Panc1 (cell line): ENCODE data around the gene PILRA. TPM values are rescaled to one million over a fixed set of nuclear protein-coding genes. Genes with fewer than 3 reads are reported as not detected.
"Not testable (repeated sequence)": the region's sequence is repeated elsewhere in the genome, so short reads cannot be mapped to it uniquely, and the experiment has no call there.

ENCODE experiments used
- ATAC-seq: fragments of 200-7000 bp; cut with Tn5 transposase; 2 replicates; pipeline ENCODE4 v1.9.1; 2020; ENCODE audit warnings: mild to moderate bottlenecking, moderate library complexity
- BruUV-seq: library from RNA; stranded (reverse); fragments of 400-500 nt; replicated peaks from 2 replicates; lab custom pipeline; 2021; lab: Mats Ljungman, UMichigan
- CTCF ChIA-PET: fragments of 300-600 bp; sonication (Branson Sonifier 250); formaldehyde crosslinking; loops from one replicate; lab custom pipeline; 2022; ENCODE audit warnings: antibody characterized with exemption; lab: Charles Lee
- POLR2A ChIA-PET: fragments of 300-600 bp; sonication (Branson Sonifier 250); formaldehyde crosslinking; loops from one replicate; lab custom pipeline; 2022; ENCODE audit warnings: antibody characterized with exemption; lab: Charles Lee
- DNase-seq: peaks from one replicate; pipeline ENCODE4 v3.0.0-alpha.2; 2010; ENCODE audit warnings: low read depth, low spot score
- H3K27ac ChIP-seq: 2 replicates; pipeline ENCODE4 v1.5.1; 2011; ENCODE audit warnings: mild to moderate bottlenecking, low read length, inconsistent platforms
- H3K27me3 ChIP-seq: fragments of 200-500 bp; sonication (Bioruptor generic); 2 replicates; pipeline ENCODE4 v1.6.0; 2014; ENCODE audit warnings: low read length, inconsistent platforms; ENCODE audit not compliant: control insufficient read depth, insufficient read depth
- H3K36me3 ChIP-seq: fragments of 200-500 bp; sonication (Bioruptor generic); 2 replicates; pipeline ENCODE4 v1.5.1; 2014; ENCODE audit warnings: inconsistent platforms, mild to moderate bottlenecking, low read length, moderate library complexity; ENCODE audit not compliant: control insufficient read depth, insufficient read depth
- H3K4me1 ChIP-seq: 2 replicates; pipeline ENCODE4 v1.5.1; 2011; ENCODE audit warnings: inconsistent platforms, mild to moderate bottlenecking, low read length, moderate library complexity; ENCODE audit not compliant: control insufficient read depth, insufficient read depth
- H3K4me3 ChIP-seq, 2 experiments: 2 replicates each; pipeline ENCODE4 v1.5.1; 2011 to 2012; ENCODE audit warnings: low read depth in 2 of 2, low read length in 2 of 2, mild to moderate bottlenecking in 2 of 2, inconsistent platforms in 1 of 2, moderate library complexity in 1 of 2
- H3K9me3 ChIP-seq: fragments of 200-500 bp; sonication (Bioruptor generic); 2 replicates; pipeline ENCODE4 v1.5.1; 2014; ENCODE audit warnings: low read depth, mild to moderate bottlenecking, inconsistent platforms, low read length, moderate library complexity; ENCODE audit not compliant: control insufficient read depth, insufficient read depth
- CTCF ChIP-seq: fragments of 450-650 bp; IDR thresholded peaks from 2 replicates; pipeline ENCODE4 v1.5.1; 2017; ENCODE audit warnings: mild to moderate bottlenecking
- POLR2AphosphoS5 ChIP-seq: IDR thresholded peaks from 2 replicates; pipeline ENCODE4 v1.6.1; 2012; ENCODE audit warnings: mild to moderate bottlenecking, low read depth, low read length, moderate library complexity
- REST ChIP-seq, 2 experiments: IDR thresholded peaks; 2 replicates each; pipeline ENCODE4 v1.6.1; 2011 to 2012; ENCODE audit warnings: low read depth in 2 of 2, control low read depth in 1 of 2, low read length in 1 of 2, mild to moderate bottlenecking in 1 of 2, moderate library complexity in 1 of 2; ENCODE audit not compliant: insufficient read depth in 1 of 2
- SIN3A ChIP-seq: IDR thresholded peaks from 2 replicates; pipeline ENCODE4 v1.6.1; 2012; ENCODE audit warnings: low read depth, mild to moderate bottlenecking, low read length, moderate library complexity, borderline replicate concordance; ENCODE audit not compliant: insufficient read depth
- TCF7L2 ChIP-seq: IDR thresholded peaks from 2 replicates; pipeline ENCODE4 v1.6.1; 2011; ENCODE audit warnings: mild to moderate bottlenecking, low read depth, low read length, inconsistent platforms
- in situ Hi-C: cut with HindIII; loops from 2 replicates; pipeline ENCODE4 v1.10.0; 2016; ENCODE audit warnings: low sequenced_read_pairs, low pct_unique_long_range_greater_than_20kb
- intact Hi-C: fragments of 100-400 bp; cut with micrococcal nuclease; formaldehyde crosslinking; loops from one replicate; pipeline ENCODE4 v1.10.0; 2022; ENCODE audit not compliant: unreplicated experiment
- total RNA-seq: library from RNA; stranded (reverse); gene quantifications from one replicate; pipeline ENCODE4 v1.2.1, GENCODE V29; 2021; ENCODE audit not compliant: unreplicated experiment

The PILRA gene
- total RNA-seq, 1 experiment from 2014 or later = 4.8 TPM

- in situ Hi-C loops (no loop called here), intact Hi-C loops (no loop called here)
- no peaks in the 10 kb centered on the region for H3K36me3 ChIP-seq
- ATAC-seq (no peak), DNase-seq (no peak)
- ChIA-PET POLR2A (no interaction called here), CTCF (interaction anchor here (0.6 kb wide), 1 partner anchor 9 kb away, joined by 6 read pairs; no protein-coding TSS in a partner anchor)
- BruUV-seq = no TSS peak
- H3K9me3 ChIP-seq = no peaks in the 10 kb centered on the region
- TF ChIP-seq POLR2AphosphoS5 (no peak), TCF7L2 (no peak), CTCF (no peak), REST (IDR thresholded peaks at IDR 0.05; ENCODE audit: insufficient read depth in 1 of 2, low read depth in 2 of 2, low read length in 1 of 2) (no peak), SIN3A (no peak)
- H3K4me3 ChIP-seq = no peak overlapping the region
- no peak overlapping the region for H3K27ac ChIP-seq
- no peaks in the 10 kb centered on the region for H3K27me3 ChIP-seq
- no peaks in the 10 kb centered on the region for H3K4me1 ChIP-seq
These were observed 1.6 kb upstream of the PILRA start for GRCh38 chr7:100371561-100372171.

GRCh38 chr7:100372256-100372655 lies 1.0 kb upstream of the PILRA start:
- no peaks in the 10 kb centered on the region for H3K9me3 ChIP-seq
- BruUV-seq = no TSS peak
- no peak for DNase-seq
- ATAC-seq = no peak
- no peaks in the 10 kb centered on the region for H3K4me1 ChIP-seq
- H3K27me3 ChIP-seq = no peaks in the 10 kb centered on the region
- TF ChIP-seq SIN3A = no peak
- no peak for TF ChIP-seq TCF7L2
- POLR2A ChIA-PET = no interaction called here
- CTCF ChIA-PET = interaction anchor here (0.6 kb wide), 1 partner anchor 9 kb away, joined by 6 read pairs; no protein-coding TSS in a partner anchor
- H3K36me3 ChIP-seq = no peaks in the 10 kb centered on the region
- H3K27ac ChIP-seq = no peak overlapping the region
- no peak overlapping the region for H3K4me3 ChIP-seq
- in situ Hi-C loops (no loop called here), intact Hi-C loops (no loop called here)

- Histone ChIP-seq H3K9me3 (no peaks in the 10 kb centered on the region), H3K4me1 (no peaks in the 10 kb centered on the region), H3K36me3 (no peaks in the 10 kb centered on the region), H3K27me3 (no peaks in the 10 kb centered on the region), H3K27ac (no peak overlapping the region), H3K4me3 (no peak overlapping the region)
- no peak for TF ChIP-seq SIN3A
- ChIA-PET CTCF (no interaction called here), POLR2A (no interaction called here)
- BruUV-seq = no TSS peak
- DNase-seq (no peak), ATAC-seq (no peak)
- in situ Hi-C loops = no loop called here
- intact Hi-C loops = no loop called here
These were observed 593 bp upstream of the PILRA start for GRCh38 chr7:100372694-100373093.

- in situ Hi-C loops, intact Hi-C loops, H3K27me3 ChIP-seq, BruUV-seq, H3K4me3 ChIP-seq, H3K9me3 ChIP-seq, POLR2A ChIA-PET, H3K4me1 ChIP-seq, DNase-seq, H3K36me3 ChIP-seq, H3K27ac ChIP-seq: not testable (repeated sequence)
- ATAC-seq = peak; percentile 57
- CTCF ChIA-PET = interaction anchor here (1.2 to 1.9 kb wide), 2 partner anchors 24 to 33 kb away, joined by 3 to 8 read pairs; no protein-coding TSS in a partner anchor
These were observed 747 bp downstream of the PILRA start for GRCh38 chr7:100373870-100374598.
